Left cardiac atrium (tissue), 4 donors: ENCODE results near the gene SLC27A6. TPM values are rescaled to one million over a fixed set of nuclear protein-coding genes. Genes with fewer than 3 reads are reported as not detected.
"Not testable (repeated sequence)": the region's sequence is repeated elsewhere in the genome, so short reads cannot be mapped to it uniquely, and the experiment has no call there.

ENCODE experiments used
- ATAC-seq, 2 donors: fragments of 200-7000 bp; cut with Tn5 transposase; one replicate each; pipeline ENCODE4 v1.9.1; 2020; ENCODE audit warnings: mild to moderate bottlenecking in 2 of 2, moderate library complexity in 2 of 2
- DNase-seq: peaks from one replicate; pipeline ENCODE4 v3.0.0-alpha.2; 2020
- intact Hi-C, 2 donors: fragments of 100-400 bp; cut with DNase I; formaldehyde crosslinking; loops; one replicate each; pipeline versions ENCODE4 v1.14.1 to v1.15.1; 2022 to 2023
- total RNA-seq, 2 donors: library from RNA; stranded (reverse); fragmentation: NEBNext Ultra II Directional; extraction: Animal tissue kit (Norgen Biotek cat#: 25700); gene quantifications; one replicate each; pipeline ENCODE4 v1.2.1, GENCODE V29; 2021
- donor health status: DM: no; HTN: yes; CAD: no.
- donor health status: DM: no; HTN: yes; CAD: no; lungs with severe emphysema.
- donor health status: DM: yes; HTN: yes; CAD: no.
- donor health status: Dilated cardiomyopathy.

The SLC27A6 gene
- total RNA-seq, 2 donors from 2014 or later = 31.7 to 37.4 TPM

GRCh38 chr5:128980917-128981316, 15.6 kb downstream of the SLC27A6 start:
- intact Hi-C loops = no loop called here
- no peak for ATAC-seq
- DNase-seq = no peak

DNA sequence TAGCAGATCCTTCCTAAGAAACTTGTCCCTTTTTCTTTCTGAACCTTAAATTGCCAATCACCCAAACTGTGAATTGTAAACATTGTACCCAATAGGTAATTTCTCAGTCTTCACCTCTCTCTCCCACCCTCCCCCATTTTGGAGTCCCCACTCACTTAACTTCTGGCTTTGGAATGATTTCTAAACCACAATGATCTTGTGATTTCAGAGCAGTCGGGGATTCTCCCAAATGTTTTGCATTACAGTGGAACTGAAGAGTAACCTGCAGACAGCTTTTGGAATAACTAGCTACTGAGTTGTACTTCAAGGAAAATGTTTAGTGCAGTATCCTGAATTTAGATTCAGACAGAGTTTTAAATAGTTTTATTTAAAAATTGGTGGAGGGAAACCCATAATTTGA, 19.2 kb downstream of the SLC27A6 start:
- no peak for ATAC-seq
- intact Hi-C loops = no loop called here
- no peak for DNase-seq

DNA sequence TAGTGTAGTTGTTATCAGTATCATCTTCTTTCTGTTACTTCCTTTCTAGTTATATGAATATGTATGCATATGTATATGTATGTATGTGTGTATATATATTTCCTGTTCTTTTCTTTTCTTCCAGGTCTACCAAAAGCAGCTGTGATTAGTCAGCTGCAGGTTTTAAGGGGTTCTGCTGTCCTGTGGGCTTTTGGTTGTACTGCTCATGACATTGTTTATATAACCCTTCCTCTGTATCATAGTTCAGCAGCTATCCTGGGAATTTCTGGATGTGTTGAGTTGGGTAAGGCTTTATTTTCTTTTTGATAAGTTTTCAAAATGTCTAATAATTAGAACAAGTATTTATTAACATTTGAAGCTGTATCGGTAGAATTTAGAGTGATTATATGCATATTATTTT, 23.2 kb downstream of the SLC27A6 start:
- DNase-seq = no peak
- no peak for ATAC-seq
- intact Hi-C loops = no loop called here

GRCh38 chr5:129001841-129002526, 36.7 kb downstream of the SLC27A6 start:
- intact Hi-C loops = no loop called here
- ATAC-seq (no peak), DNase-seq (no peak)

DNA sequence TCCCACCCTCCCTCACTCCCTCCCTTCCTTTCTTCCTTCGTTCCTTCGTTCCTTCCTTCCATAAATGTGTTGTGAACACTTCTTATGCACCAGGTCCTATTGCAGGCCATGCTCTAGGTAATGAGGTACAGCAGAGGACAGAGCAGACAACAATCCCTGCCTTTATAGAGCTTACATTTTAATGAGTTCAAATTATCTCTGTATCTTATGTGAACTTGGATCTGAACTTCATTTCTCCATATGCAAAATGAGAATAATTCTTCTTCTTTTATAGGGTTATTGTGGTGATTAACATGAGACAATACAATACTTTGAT, 37.2 kb downstream of the SLC27A6 start:
- intact Hi-C loops = no loop called here
- ATAC-seq (no peak), DNase-seq (no peak)

GRCh38 chr5:129003232-129003631, 37.9 kb downstream of the SLC27A6 start:
- DNase-seq (no peak), ATAC-seq (no peak)
- intact Hi-C loops = no loop called here

- no peak for ATAC-seq
- intact Hi-C loops = no loop called here
- no peak for DNase-seq
These were observed 48.9 kb downstream of the SLC27A6 start for GRCh38 chr5:129014185-129014584.

GRCh38 chr5:129018837-129019236, 53.5 kb downstream of the SLC27A6 start:
- ATAC-seq (no peak), DNase-seq (no peak)
- intact Hi-C loops = no loop called here

DNA sequence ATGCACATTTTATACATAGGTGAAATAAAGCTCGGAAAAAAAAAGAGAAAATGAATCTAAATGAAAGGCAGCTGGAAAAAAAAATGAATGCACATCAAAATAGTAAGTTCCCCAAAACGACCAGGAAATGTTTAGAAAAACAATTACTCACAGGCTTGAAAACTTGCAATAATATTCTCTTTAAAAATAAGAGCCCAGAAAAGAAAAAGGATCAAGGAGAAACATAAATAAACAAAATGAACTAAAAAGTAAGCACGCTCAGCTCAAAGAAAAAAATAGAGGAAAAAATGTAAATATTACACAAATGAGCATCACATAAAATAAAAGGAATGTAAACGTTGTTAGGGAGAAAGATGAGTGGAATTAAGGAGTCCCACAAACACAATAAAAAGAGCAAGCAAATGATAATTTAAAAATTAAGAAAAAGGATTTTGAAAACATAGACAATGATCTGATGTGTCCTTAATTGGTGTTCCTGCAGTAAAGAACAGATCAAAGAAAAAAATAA, 54.2 kb downstream of the SLC27A6 start:
- DNase-seq (no peak), ATAC-seq (no peak)
- intact Hi-C loops = no loop called here

DNA sequence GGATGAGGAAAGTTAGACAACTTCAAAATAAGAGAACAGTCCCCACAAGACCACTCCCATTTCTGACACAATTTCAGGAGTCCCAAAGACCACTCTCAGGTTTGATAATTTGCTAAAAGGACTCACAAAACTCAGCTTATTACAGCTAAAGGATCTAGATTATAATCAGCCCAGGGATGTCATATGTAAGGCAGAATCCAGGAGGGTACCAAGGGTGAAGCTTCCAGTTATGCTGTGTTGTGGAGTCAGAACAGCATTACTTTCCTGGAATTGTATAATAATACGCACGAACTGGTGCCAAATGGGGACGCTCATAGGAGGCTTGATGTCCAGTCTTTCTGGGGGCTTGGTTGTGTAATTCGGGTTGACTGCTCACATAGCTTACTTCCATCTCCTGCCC, 55.4 kb downstream of the SLC27A6 start:
- intact Hi-C loops = no loop called here
- no peak for DNase-seq
- no peak for ATAC-seq

- ATAC-seq (no peak), DNase-seq (no peak)
- intact Hi-C loops = no loop called here
These were observed 56.5 kb downstream of the SLC27A6 start for GRCh38 chr5:129021744-129022143.

GRCh38 chr5:129022599-129022998, 57.3 kb downstream of the SLC27A6 start:
- intact Hi-C loops = no loop called here
- ATAC-seq (no peak), DNase-seq (no peak)

DNA sequence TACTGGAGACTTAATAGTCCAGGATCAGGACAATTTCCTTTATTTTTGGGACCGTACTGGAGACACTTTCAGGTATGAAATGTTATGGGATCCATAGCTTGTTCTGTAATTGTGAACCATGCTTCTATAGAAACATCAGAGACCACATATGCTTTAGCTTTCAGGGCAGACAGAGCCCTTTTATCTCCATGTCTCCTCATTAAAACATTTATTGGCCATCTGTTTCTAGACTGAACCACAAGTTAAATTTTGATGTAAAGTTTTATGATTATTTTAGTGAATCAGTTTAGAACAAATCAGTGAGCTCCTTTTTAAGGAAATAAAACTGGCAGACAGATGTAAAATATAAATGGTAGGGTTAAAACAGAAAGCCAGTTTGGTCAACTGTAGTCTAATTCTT, 62.0 kb downstream of the SLC27A6 start:
- no peak for ATAC-seq
- intact Hi-C loops = no loop called here
- no peak for DNase-seq

DNA sequence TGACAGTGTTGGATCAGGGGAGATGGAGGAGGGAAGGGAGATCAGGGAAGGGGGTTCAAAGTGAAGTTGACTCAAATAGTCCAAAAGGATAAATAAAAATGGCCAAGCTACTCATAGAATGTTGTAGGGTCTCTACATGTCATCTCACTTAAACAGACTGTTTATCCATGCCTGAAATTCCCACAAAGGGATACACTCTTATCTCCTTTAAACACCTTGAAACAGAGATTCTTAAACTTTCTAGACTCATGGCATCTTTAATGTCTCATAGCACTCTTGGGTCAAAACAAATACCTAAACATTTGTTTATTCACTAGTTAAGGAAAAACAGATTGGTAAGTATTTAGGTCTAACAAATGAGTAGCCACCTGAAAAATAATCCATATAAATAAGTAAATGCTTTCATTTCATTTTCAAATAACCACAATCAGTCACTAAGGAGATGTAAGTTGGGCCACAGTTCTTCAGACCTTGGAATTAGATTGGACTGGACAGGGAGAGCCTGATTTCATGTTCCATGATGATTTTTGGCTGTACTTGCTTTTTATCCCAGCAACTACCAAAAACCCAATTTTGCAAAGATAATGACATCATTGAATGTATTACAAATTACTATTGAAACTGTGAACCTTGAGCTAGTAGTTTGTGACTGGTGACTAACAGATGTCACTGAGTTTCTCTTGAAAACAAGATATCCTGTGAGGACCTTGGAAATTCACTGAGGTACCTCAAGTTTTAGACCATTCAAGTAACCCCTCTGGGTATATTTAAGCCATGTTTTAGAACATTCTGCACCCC, 66.8 kb downstream of the SLC27A6 start:
- no peak for ATAC-seq
- intact Hi-C loops = no loop called here

DNA sequence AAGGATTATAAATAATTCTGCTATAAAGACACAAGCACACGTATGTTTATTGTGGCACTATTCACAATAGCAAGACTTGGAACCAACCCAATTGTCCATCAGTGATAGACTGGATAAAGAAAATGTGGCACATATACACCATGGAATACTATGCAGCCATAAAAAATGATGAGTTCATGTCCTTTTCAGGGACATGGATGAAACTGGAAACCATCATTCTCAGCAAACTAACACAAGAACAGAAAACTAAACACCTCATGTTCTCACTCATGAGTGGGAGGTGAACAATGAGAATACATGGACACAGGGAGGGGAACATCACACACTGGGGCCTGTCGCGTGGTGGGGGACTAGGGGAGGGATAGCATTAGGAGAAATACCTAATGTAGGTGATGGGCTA, 71.0 kb downstream of the SLC27A6 start:
- intact Hi-C loops, DNase-seq, ATAC-seq: not testable (repeated sequence)

More for the DNA sequence above, 66.8 kb downstream of the SLC27A6 start:
- DNase-seq = no peak

DNA sequence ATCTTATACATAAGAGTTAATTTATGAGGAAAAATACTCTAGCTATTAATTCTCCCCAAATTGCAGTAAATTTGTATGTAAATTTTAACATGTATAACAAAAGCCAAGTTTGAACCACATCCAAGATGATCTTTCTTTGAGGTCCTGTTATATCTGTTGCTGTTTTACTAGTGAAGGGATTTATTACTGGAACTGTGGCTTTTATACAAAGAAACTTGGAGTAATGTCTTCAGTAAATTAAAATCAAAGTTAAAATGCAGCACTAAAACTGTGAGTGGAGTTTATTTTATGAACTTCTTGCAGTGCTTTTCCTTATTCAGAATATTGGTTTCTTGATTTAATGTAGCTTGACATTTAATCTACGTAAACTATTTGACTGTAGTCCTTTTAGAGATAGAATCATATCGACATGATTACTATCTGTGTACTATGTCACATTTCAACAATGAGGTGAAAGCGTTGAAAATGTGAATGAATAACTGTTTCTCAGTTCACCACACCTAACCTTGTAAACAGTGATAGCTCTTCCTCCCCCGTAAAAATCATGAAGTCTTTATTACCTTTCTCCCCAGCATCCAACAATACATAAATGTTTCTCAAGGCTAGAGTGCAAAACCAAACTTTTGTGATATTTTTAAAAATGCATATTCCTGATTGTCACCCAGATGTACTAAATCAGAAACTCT, 76.1 kb downstream of the SLC27A6 start:
- no peak for DNase-seq
- no peak for ATAC-seq
- intact Hi-C loops = no loop called here

DNA sequence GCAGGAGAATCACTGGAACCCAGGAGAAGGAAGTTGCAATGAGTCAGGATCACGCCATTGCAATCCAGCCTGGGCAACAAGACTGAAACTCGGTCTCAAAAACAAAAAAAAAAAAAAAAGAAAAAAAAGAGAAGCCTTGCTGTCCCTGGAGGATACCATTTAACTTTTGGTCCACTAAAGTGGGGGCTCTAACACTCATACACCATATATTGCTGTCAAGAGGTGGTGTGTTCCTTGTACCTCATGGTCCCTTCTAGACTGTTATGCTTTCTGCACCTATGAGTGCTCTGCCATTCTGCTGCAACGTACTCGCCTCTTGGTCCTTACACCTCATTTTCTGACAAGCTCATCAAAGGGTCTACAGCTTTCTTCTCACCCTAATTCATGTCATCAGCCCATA, 77.0 kb downstream of the SLC27A6 start:
- ATAC-seq (no peak), DNase-seq (no peak)
- intact Hi-C loops = no loop called here

DNA sequence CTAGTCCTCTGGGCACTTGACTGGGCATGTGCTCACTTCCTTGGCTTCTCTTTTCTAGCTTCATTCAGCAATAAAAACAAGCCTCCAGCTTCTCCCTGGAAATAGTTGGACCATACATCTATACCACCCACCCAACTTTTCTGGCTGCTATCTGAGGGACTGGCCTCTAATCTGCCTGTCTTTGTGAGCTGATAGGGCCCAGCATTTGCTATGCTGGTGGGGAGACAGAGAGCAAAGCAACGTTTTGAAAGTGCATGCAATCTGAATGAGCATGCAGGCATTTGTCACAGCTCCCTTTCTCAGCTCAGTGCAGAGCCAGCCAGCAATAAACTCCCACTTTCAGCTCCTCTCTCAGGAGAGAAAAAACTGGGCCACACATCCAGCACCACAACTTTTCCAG, 78.6 kb downstream of the SLC27A6 start:
- no peak for ATAC-seq
- intact Hi-C loops = no loop called here

DNA sequence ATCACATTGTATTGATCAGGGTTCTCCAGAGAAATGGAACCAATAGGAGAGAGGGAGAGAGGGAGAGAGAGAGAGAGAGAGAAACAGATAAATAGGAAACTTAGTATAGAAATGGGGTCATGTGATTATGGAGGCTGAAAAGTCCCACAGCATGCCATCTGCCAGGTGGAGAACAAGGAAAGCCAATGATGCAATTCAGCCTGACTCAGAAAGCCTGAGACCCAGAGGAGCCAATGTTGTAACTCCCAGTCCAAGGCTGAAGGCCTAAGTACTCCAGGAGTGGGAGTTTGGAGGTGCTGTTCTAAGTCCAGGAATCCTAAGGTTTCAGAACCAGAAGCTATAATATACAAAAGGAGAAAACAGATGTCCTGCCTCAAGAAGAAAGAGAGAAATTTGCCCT, 80.9 kb downstream of the SLC27A6 start:
- no peak for DNase-seq
- no peak for ATAC-seq
- intact Hi-C loops = no loop called here

More for the DNA sequence above, 78.6 kb downstream of the SLC27A6 start:
- no peak for DNase-seq

DNA sequence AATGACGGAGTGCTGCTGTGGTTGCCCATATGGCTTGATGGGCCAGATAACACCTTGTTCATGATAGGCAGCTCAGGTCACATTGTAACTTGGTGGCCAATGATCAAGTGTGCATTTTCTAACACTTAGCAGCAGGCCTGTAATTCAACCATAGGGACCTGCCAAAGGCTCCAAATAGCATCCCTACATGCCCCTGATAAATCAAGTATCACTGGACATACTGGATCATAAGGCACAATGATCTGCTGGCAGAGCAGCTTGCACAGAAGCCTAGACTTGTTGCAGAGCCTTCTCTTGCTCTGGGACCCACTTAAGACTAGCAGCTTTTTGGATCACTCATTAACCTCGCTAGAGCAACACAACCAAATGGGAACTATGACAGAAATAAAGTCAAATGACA, 83.2 kb downstream of the SLC27A6 start:
- no peak for DNase-seq
- ATAC-seq = no peak
- intact Hi-C loops = no loop called here
